Gastroesophageal sphincter (tissue), 4 donors: Measurements from ENCODE around the gene DPF1. TPM values are rescaled to one million over a fixed set of nuclear protein-coding genes. Genes with fewer than 3 reads are reported as not detected.

Experiments
- ATAC-seq: fragments of 150-250 bp; one replicate; pipeline ENCODE4 v1.9.1; 2016; ENCODE audit warnings: mild to moderate bottlenecking, moderate library complexity
- H3K27ac ChIP-seq, 4 donors: fragments of 200-600 bp; sonication (generic) in 3 of 4; 1 replicate in 3 of 4; 2 replicates in 1 of 4; pipeline ENCODE4 v1.5.1; 2016 to 2019
- H3K27me3 ChIP-seq: fragments of 200-600 bp; sonication (generic); one replicate; pipeline ENCODE4 v1.5.1; 2019
- H3K36me3 ChIP-seq, 2 donors: fragments of 200-600 bp; sonication (generic); one replicate each; pipeline ENCODE4 v1.5.1; 2019; ENCODE audit warnings: control low read depth in 1 of 2
- H3K4me1 ChIP-seq, 3 donors: fragments of 200-600 bp; sonication (generic); 1 replicate in 2 of 3; 2 replicates in 1 of 3; pipeline ENCODE4 v1.5.1; 2016 to 2019; ENCODE audit warnings: control low read depth in 2 of 3
- H3K4me3 ChIP-seq, 2 donors: fragments of 200-600 bp; sonication (generic); one replicate each; pipeline ENCODE4 v1.5.1; 2019; ENCODE audit warnings: mild to moderate bottlenecking in 1 of 2, moderate library complexity in 1 of 2
- H3K9me3 ChIP-seq, 3 donors: fragments of 200-600 bp; sonication (generic); one replicate each; pipeline ENCODE4 v1.5.1; 2017 to 2019; ENCODE audit warnings: control low read depth in 2 of 3
- EP300 ChIP-seq: sonication (generic); formaldehyde crosslinking; IDR thresholded peaks from one replicate; pipeline ENCODE4 v1.6.1; 2017; ENCODE audit warnings: antibody characterized with exemption, mild to moderate bottlenecking
- POLR2A ChIP-seq, 2 donors: fragments of 450-650 bp; IDR thresholded peaks; one replicate each; pipeline ENCODE4 v1.6.1; 2017; ENCODE audit warnings: antibody characterized with exemption in 2 of 2, mild to moderate bottlenecking in 2 of 2, moderate library complexity in 1 of 2
- POLR2AphosphoS5 ChIP-seq: sonication (generic); formaldehyde crosslinking; IDR thresholded peaks from one replicate; pipeline ENCODE4 v1.6.1; 2017; ENCODE audit warnings: antibody characterized with exemption
- WGBS, 2 donors: methylation state at CpG; one replicate each; pipeline ENCODE4 v1.1.5; 2018; ENCODE audit warnings: low coverage in 1 of 2; 5-methylcytosine and 5-hydroxymethylcytosine counted together
- total RNA-seq, 4 donors: library from RNA; depleted of rRNA; stranded (reverse); fragments of >200 nt; gene quantifications; one replicate each; pipeline ENCODE4 v1.1.0, GENCODE V29; 2016
- TF ChIP-seq, protein P1 (sequence below), 4 experiments: fragments of 200-600 bp in 2 of 4; fragments of 450-650 bp in 2 of 4; sonication (generic) in 1 of 4; IDR thresholded peaks; one replicate each; pipeline ENCODE4 v1.5.1; 2017 to 2019; ENCODE audit warnings: antibody characterized with exemption in 4 of 4, mild to moderate bottlenecking in 2 of 4, moderate library complexity in 2 of 4

Gene DPF1
- total RNA-seq, 4 donors from 2014 or later = not detected

DNA sequence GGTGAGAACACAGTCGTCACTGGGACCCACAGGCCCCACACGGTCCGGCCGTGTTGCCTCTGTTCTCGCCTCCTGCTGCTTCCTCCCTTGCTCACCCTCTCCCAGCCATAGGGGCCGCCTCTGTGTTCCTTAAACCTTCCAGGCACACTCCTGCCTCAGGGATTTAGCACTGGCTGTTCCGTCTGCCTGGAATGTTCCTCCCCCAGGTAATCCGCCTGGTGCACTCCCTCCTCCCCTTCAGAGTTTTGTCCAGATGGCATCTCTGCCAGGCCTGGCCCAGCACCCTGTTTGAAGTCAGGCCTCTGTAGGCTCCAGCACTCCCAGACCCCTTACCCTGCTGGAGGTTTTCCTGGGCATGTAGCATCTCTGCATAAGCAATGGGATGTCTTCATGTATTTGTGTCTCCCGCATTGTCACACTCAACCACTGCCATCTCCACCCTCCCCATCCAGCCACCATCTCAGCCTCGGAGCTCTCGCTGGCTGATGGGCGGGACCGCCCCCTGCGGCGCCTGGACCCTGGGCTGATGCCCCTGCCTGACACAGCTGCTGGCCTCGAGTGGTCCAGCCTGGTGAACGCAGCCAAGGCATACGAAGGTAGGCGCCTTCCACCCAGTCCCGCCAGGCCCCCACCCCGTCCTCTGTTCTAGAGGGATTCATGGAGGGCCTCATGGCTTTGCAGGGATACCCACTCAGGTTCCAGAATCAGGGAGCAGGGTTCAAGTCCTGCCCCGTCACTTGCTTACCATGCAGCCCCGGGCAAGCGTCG is 25.9 kb downstream of the DPF1 start:
- no peak overlapping the region for H3K4me3 ChIP-seq
- peaks cover 0 to 80% of the 10 kb centered on the region in 2 donors for H3K36me3 ChIP-seq
- WGBS, 2 donors = 90 to 93% methylated on average over 3 to 8 of the region's 25 CpGs
- TF ChIP-seq POLR2A (IDR thresholded peaks at IDR 0.05) (no peak), POLR2AphosphoS5 (no peak), EP300 (no peak)
- TF ChIP-seq, protein P1, sequence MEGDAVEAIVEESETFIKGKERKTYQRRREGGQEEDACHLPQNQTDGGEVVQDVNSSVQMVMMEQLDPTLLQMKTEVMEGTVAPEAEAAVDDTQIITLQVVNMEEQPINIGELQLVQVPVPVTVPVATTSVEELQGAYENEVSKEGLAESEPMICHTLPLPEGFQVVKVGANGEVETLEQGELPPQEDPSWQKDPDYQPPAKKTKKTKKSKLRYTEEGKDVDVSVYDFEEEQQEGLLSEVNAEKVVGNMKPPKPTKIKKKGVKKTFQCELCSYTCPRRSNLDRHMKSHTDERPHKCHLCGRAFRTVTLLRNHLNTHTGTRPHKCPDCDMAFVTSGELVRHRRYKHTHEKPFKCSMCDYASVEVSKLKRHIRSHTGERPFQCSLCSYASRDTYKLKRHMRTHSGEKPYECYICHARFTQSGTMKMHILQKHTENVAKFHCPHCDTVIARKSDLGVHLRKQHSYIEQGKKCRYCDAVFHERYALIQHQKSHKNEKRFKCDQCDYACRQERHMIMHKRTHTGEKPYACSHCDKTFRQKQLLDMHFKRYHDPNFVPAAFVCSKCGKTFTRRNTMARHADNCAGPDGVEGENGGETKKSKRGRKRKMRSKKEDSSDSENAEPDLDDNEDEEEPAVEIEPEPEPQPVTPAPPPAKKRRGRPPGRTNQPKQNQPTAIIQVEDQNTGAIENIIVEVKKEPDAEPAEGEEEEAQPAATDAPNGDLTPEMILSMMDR (IDR thresholded peaks at IDR 0.05) = no peak
- no peak overlapping the region for H3K27ac ChIP-seq
- no peaks in the 10 kb centered on the region for H3K9me3 ChIP-seq
- no peak for ATAC-seq
- peaks cover 9% of the 10 kb centered on the region for H3K27me3 ChIP-seq
- H3K4me1 ChIP-seq = no peaks in the 10 kb centered on the region

DNA sequence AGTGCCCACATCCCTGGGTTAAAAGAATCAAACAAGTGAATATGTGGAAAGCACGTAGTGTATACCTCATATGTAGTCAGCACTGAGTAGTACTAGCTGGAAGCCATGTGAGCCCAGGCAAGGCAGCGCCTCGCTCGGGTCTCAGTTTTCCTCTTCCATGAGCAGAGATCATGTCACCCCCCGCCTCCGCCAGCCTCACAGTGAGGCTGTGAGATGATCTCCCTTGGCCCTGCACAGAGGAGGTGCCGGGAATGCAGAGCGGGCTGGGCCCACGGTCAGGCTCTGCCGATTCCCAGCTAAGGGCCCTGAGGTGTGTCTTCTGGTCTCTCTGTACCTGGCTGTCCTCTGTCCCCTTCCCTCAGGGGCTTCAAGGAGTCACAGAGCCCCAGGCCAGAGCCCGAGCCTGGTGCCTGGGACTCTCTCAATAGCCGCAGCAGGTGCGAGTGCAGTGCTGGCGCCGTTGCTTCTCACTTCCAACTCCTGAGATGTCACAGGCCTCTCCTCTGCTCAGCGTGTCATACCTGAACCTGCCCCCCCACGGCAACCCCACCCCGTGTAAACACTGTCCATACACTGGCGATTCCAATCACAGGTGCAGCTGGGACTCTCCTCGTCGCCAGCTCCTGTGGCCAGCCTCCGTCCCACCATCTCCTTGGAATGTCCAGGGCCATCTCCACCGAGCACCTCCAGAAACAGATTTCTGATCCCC is 26.9 kb downstream of the DPF1 start:
- no peak for ATAC-seq
- H3K9me3 ChIP-seq = no peaks in the 10 kb centered on the region
- H3K4me3 ChIP-seq = no peak overlapping the region
- H3K4me1 ChIP-seq = no peaks in the 10 kb centered on the region
- WGBS, 2 donors = 92 to 95% methylated on average over 7 to 8 of the region's 23 CpGs
- H3K36me3 ChIP-seq = peaks cover 0 to 78% of the 10 kb centered on the region in 2 donors
- TF ChIP-seq, protein P1 (IDR thresholded peaks at IDR 0.05) = no peak
- TF ChIP-seq POLR2AphosphoS5 (no peak), EP300 (no peak), POLR2A (IDR thresholded peaks at IDR 0.05) (no peak)
- no peak overlapping the region for H3K27ac ChIP-seq
- H3K27me3 ChIP-seq = no peaks in the 10 kb centered on the region

GRCh38 chr19:38196245-38196837 is 27.7 kb downstream of the DPF1 start:
- no peaks in the 10 kb centered on the region for H3K27me3 ChIP-seq
- H3K9me3 ChIP-seq = no peaks in the 10 kb centered on the region
- H3K27ac ChIP-seq = no peak overlapping the region
- TF ChIP-seq POLR2AphosphoS5 = no peak
- TF ChIP-seq, protein P1 (IDR thresholded peaks at IDR 0.05) = no peak
- no peak for TF ChIP-seq EP300
- TF ChIP-seq POLR2A (IDR thresholded peaks at IDR 0.05) = no peak
- H3K4me1 ChIP-seq = no peaks in the 10 kb centered on the region
- H3K4me3 ChIP-seq = no peak overlapping the region
- 83 to 91% methylated on average over 8 to 11 of the region's 13 CpGs for WGBS, 2 donors
- no peak for ATAC-seq
- H3K36me3 ChIP-seq = peaks cover 0 to 78% of the 10 kb centered on the region in 2 donors

DNA sequence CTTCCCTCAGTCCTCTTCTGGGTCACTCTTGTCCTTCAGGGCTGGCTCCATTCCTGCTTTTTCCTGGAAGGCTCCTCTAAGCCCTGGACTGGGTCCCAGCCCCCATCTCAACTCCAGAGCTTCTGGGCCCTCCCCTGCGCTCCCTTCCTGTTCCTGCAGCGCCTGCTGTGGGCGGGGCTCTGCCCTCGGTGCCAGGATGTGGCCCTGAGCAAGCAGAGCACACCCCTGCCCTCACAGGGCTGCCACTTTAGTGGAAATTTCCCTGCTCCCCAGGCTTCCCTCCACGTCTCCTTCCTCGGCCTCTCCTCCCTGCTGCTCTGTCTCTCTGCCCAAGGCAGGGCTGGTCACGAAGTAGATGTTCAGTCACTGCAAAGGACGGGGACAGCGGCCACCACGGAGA is 28.8 kb downstream of the DPF1 start:
- H3K4me1 ChIP-seq = no peaks in the 10 kb centered on the region
- no peak for ATAC-seq
- no peaks in the 10 kb centered on the region for H3K27me3 ChIP-seq
- H3K9me3 ChIP-seq = no peaks in the 10 kb centered on the region
- no peak overlapping the region for H3K4me3 ChIP-seq
- no peak overlapping the region for H3K27ac ChIP-seq
- TF ChIP-seq POLR2A (IDR thresholded peaks at IDR 0.05) (no peak), EP300 (no peak), POLR2AphosphoS5 (no peak)
- TF ChIP-seq, protein P1 (IDR thresholded peaks at IDR 0.05) = no peak
- 87% methylated on average over 3 of the region's 10 CpGs; no CpG with 5 or more reads in 1 of the 2 donors for WGBS, 2 donors
- H3K36me3 ChIP-seq = peaks cover 0 to 71% of the 10 kb centered on the region in 2 donors
